Mesodermal cell (in vitro differentiated cells): ENCODE results near the gene HEATR5A.

Experiments used
- H3K27ac ChIP-seq: 2 replicates; pipeline ENCODE4 v1.7.0; 2013; ENCODE audit warnings: mild to moderate bottlenecking, low read depth, low read length, moderate library complexity; ENCODE audit not compliant: severe bottlenecking
- H3K36me3 ChIP-seq: 2 replicates; pipeline ENCODE4 v1.7.1; 2013; ENCODE audit warnings: mild to moderate bottlenecking, low read length, moderate library complexity; ENCODE audit not compliant: control insufficient read depth, insufficient read depth
- H3K4me1 ChIP-seq: one replicate; pipeline ENCODE4 v1.7.1; 2013; ENCODE audit warnings: mild to moderate bottlenecking, low read length; ENCODE audit not compliant: insufficient read depth, control insufficient read depth, poor library complexity, severe bottlenecking
- H3K4me3 ChIP-seq: 2 replicates; pipeline ENCODE4 v1.7.0; 2013; ENCODE audit warnings: low read length, control low read depth, mild to moderate bottlenecking; ENCODE audit not compliant: insufficient read depth, poor library complexity, severe bottlenecking; ENCODE audit errors: extremely low read depth
- H3K9me3 ChIP-seq: 2 replicates; pipeline ENCODE4 v1.7.1; 2013; ENCODE audit warnings: mild to moderate bottlenecking, low read length, moderate library complexity; ENCODE audit not compliant: control insufficient read depth
- WGBS, 2 experiments: methylation state at CpG; one replicate each; pipeline ENCODE4 v1.1.5; 2013; ENCODE audit warnings: missing lambda C conversion rate in 2 of 2; ENCODE audit not compliant: insufficient coverage in 2 of 2; 5-methylcytosine and 5-hydroxymethylcytosine counted together

Gene HEATR5A

GRCh38 chr14:31300883-31301282 is 119.5 kb downstream of the HEATR5A start:
- Histone ChIP-seq H3K4me3 (no peak overlapping the region), H3K27ac (no peak overlapping the region), H3K9me3 (no peaks in the 10 kb centered on the region), H3K36me3 (peaks cover 18% of the 10 kb centered on the region), H3K4me1 (no peaks in the 10 kb centered on the region)
- WGBS, 2 experiments, result no CpG with 5 or more reads among the region's 3 CpGs

GRCh38 chr14:31300296-31300695 is 120.1 kb downstream of the HEATR5A start:
- no peak overlapping the region for H3K27ac ChIP-seq
- no peak overlapping the region for H3K4me3 ChIP-seq
- no peaks in the 10 kb centered on the region for H3K9me3 ChIP-seq
- 90 to 92% methylated on average over 5 to 6 of the region's 7 CpGs for WGBS, 2 experiments
- H3K4me1 ChIP-seq, result no peaks in the 10 kb centered on the region
- H3K36me3 ChIP-seq, result peaks cover 16% of the 10 kb centered on the region

GRCh38 chr14:31297701-31298344 is 122.5 kb downstream of the HEATR5A start:
- no peaks in the 10 kb centered on the region for H3K9me3 ChIP-seq
- peaks cover 7% of the 10 kb centered on the region for H3K4me1 ChIP-seq
- no peak overlapping the region for H3K27ac ChIP-seq
- H3K4me3 ChIP-seq, result no peak overlapping the region
- peaks cover 16% of the 10 kb centered on the region for H3K36me3 ChIP-seq

DNA sequence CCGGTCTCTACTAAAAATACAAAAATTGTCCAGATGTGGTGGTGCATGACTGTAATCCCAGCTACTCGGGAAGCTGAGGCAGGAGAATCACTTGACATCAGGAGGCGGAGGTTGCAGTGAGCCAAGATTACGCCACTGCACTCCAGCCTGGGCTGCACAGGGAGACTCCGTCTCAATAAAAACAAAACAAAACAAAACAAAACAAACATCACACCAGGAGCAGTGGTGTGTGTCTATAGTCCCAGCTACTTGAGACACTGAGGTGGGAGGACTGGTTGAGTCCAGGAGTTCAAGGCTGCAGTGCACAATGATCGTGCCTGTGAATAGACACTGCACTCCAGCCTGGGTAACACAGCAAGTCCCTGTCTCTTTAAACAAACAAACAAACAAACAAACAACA is 123.2 kb downstream of the HEATR5A start:
- Histone ChIP-seq H3K4me1 (peaks cover 7% of the 10 kb centered on the region), H3K27ac (no peak overlapping the region), H3K9me3 (no peaks in the 10 kb centered on the region), H3K4me3 (no peak overlapping the region), H3K36me3 (peaks cover 14% of the 10 kb centered on the region)
- 88 to 90% methylated on average over 2 to 4 of the region's 6 CpGs for WGBS, 2 experiments

GRCh38 chr14:31294746-31295405 is 125.5 kb downstream of the HEATR5A start:
- Histone ChIP-seq H3K27ac (no peak overlapping the region), H3K4me3 (no peak overlapping the region), H3K4me1 (peaks cover 7% of the 10 kb centered on the region), H3K36me3 (no peaks in the 10 kb centered on the region), H3K9me3 (no peaks in the 10 kb centered on the region)
- WGBS, 2 experiments, result 92 to 97% methylated on average over 5 to 6 of the region's 7 CpGs

- no peak overlapping the region for H3K27ac ChIP-seq
- H3K9me3 ChIP-seq, result no peaks in the 10 kb centered on the region
- peaks cover 7% of the 10 kb centered on the region for H3K4me1 ChIP-seq
- 83% methylated on average over 1 of the region's 3 CpGs; no CpG with 5 or more reads in 1 of the 2 experiments for WGBS, 2 experiments
- no peak overlapping the region for H3K4me3 ChIP-seq
- H3K36me3 ChIP-seq, result no peaks in the 10 kb centered on the region
Observed at GRCh38 chr14:31292937-31293616, 127.3 kb downstream of the HEATR5A start.

GRCh38 chr14:31291210-31291609 is 129.1 kb downstream of the HEATR5A start:
- Histone ChIP-seq H3K36me3 (no peaks in the 10 kb centered on the region), H3K9me3 (no peaks in the 10 kb centered on the region), H3K4me3 (no peak overlapping the region), H3K27ac (no peak overlapping the region), H3K4me1 (peaks cover 7% of the 10 kb centered on the region)

- WGBS, 2 experiments, result 95 to 100% methylated on average over 2 of the region's 4 CpGs
- no peaks in the 10 kb centered on the region for H3K9me3 ChIP-seq
Observed at GRCh38 chr14:31287294-31287972, 132.9 kb downstream of the HEATR5A start.

GRCh38 chr14:31286456-31287293 is 133.7 kb downstream of the HEATR5A start:
- Histone ChIP-seq H3K36me3 (no peaks in the 10 kb centered on the region), H3K4me1 (no peaks in the 10 kb centered on the region), H3K9me3 (no peaks in the 10 kb centered on the region), H3K4me3 (no peak overlapping the region), H3K27ac (no peak overlapping the region)
- WGBS, 2 experiments, result 87 to 90% methylated on average over 6 to 7 of the region's 12 CpGs

More at GRCh38 chr14:31287294-31287972, 132.9 kb downstream of the HEATR5A start:
- Histone ChIP-seq H3K36me3 (no peaks in the 10 kb centered on the region), H3K4me3 (no peak overlapping the region), H3K4me1 (no peaks in the 10 kb centered on the region), H3K27ac (no peak overlapping the region)

DNA sequence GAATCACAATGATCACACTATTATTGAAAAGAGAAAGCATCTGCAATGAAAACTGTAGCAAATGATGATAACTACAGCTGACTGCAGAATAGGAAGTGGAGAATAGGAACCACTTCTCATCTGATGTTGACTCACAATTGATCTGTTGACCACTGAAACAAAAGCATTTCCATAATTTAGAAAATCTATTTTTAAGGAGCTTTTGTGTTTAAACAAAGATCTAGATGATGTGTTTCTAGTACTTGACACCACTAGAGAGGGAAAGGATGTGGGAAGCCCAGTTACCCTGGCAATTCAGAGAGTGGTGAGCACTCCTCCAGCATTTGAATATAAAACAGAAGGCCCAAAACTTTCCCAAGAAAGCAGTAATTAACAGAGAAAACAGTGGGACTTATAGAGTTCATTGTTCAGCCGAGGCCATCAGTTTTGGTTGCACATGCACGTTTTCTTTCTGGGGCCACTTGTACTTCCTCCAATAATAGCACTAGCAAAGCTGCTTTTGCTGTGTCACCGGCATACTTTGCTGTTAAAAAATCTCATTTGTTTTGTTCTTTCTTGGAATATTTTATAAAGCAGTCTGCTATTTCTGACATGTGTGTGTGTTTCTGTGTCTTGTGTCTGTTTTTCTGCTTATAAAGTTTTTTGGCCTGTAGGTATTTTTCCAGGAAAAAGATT is 136.6 kb downstream of the HEATR5A start:
- Histone ChIP-seq H3K36me3 (no peaks in the 10 kb centered on the region), H3K4me3 (no peak overlapping the region), H3K9me3 (peaks cover 7% of the 10 kb centered on the region), H3K27ac (no peak overlapping the region), H3K4me1 (no peaks in the 10 kb centered on the region)
- 93 to 94% methylated on average over 2 of the region's 3 CpGs for WGBS, 2 experiments
